ENCODE measurements around the gene SUCLG2. TPM values are rescaled to one million over a fixed set of nuclear protein-coding genes. Genes with fewer than 3 reads are reported as not detected.

SUCLG2 gene
- total RNA-seq (2014; rRNA removed; shearing (Covaris generic)) = 74.4 and 104 TPM in 2 replicates

GRCh38 chr3:67654099-67654843 lies at the start of gene SUCLG2:
SUCLG2 (minus strand) TSS chr3:67654612; CDS start chr3:67654586, 26 bp downstream.
- in situ Hi-C loops (cut with HindIII; ENCODE audit: low sequenced_read_pairs) = no loop called here
- peak; percentile 50 for DNase-seq (ENCODE audit: low spot score)

- DNase-seq (ENCODE audit: low spot score) = no peak
- in situ Hi-C loops (cut with HindIII; ENCODE audit: low sequenced_read_pairs) = no loop called here
Measured at GRCh38 chr3:67700596-67700995, 46.2 kb upstream of the SUCLG2 start.

- no peak for DNase-seq (ENCODE audit: low spot score)
Measured at GRCh38 chr3:67699882-67700281, 45.5 kb upstream of the SUCLG2 start.

GRCh38 chr3:67692621-67693020 lies 38.2 kb upstream of the SUCLG2 start:
- in situ Hi-C loops (cut with HindIII; ENCODE audit: low sequenced_read_pairs) = no loop called here
- no peak for DNase-seq (ENCODE audit: low spot score)

More at GRCh38 chr3:67699882-67700281, 45.5 kb upstream of the SUCLG2 start:
- in situ Hi-C loops (cut with HindIII; ENCODE audit: low sequenced_read_pairs) = no loop called here

- no peak for DNase-seq (ENCODE audit: low spot score)
- in situ Hi-C loops (cut with HindIII; ENCODE audit: low sequenced_read_pairs) = no loop called here
Measured at GRCh38 chr3:67691926-67692325, 37.5 kb upstream of the SUCLG2 start.

- in situ Hi-C loops (cut with HindIII; ENCODE audit: low sequenced_read_pairs) = no loop called here
- DNase-seq (ENCODE audit: low spot score) = no peak
Measured at GRCh38 chr3:67691207-67691606, 36.8 kb upstream of the SUCLG2 start.

GRCh38 chr3:67689806-67690205 lies 35.4 kb upstream of the SUCLG2 start:
- in situ Hi-C loops (cut with HindIII; ENCODE audit: low sequenced_read_pairs) = no loop called here

GRCh38 chr3:67688231-67688630 lies 33.8 kb upstream of the SUCLG2 start:
- no peak for DNase-seq (ENCODE audit: low spot score)

More at GRCh38 chr3:67689806-67690205, 35.4 kb upstream of the SUCLG2 start:
- DNase-seq (ENCODE audit: low spot score) = no peak

GRCh38 chr3:67686069-67686468 lies 31.7 kb upstream of the SUCLG2 start:
- in situ Hi-C loops (cut with HindIII; ENCODE audit: low sequenced_read_pairs) = no loop called here
- DNase-seq (ENCODE audit: low spot score) = no peak

More at GRCh38 chr3:67688231-67688630, 33.8 kb upstream of the SUCLG2 start:
- in situ Hi-C loops (cut with HindIII; ENCODE audit: low sequenced_read_pairs) = no loop called here

GRCh38 chr3:67685499-67685898 lies 31.1 kb upstream of the SUCLG2 start:
- DNase-seq (ENCODE audit: low spot score) = no peak
- in situ Hi-C loops (cut with HindIII; ENCODE audit: low sequenced_read_pairs) = no loop called here

GRCh38 chr3:67684211-67684610 lies 29.8 kb upstream of the SUCLG2 start:
- DNase-seq (ENCODE audit: low spot score) = no peak
- in situ Hi-C loops (cut with HindIII; ENCODE audit: low sequenced_read_pairs) = no loop called here

- no peak for DNase-seq (ENCODE audit: low spot score)
- in situ Hi-C loops (cut with HindIII; ENCODE audit: low sequenced_read_pairs) = no loop called here
Measured at GRCh38 chr3:67683522-67683921, 29.1 kb upstream of the SUCLG2 start.

- no peak for DNase-seq (ENCODE audit: low spot score)
- in situ Hi-C loops (cut with HindIII; ENCODE audit: low sequenced_read_pairs) = no loop called here
Measured at GRCh38 chr3:67678665-67679064, 24.3 kb upstream of the SUCLG2 start.

GRCh38 chr3:67674055-67674454 lies 19.6 kb upstream of the SUCLG2 start:
- in situ Hi-C loops (cut with HindIII; ENCODE audit: low sequenced_read_pairs) = no loop called here
- no peak for DNase-seq (ENCODE audit: low spot score)

GRCh38 chr3:67662733-67663132 lies 8.3 kb upstream of the SUCLG2 start:
- no peak for DNase-seq (ENCODE audit: low spot score)
- in situ Hi-C loops (cut with HindIII; ENCODE audit: low sequenced_read_pairs) = no loop called here

GRCh38 chr3:67661089-67661488 lies 6.7 kb upstream of the SUCLG2 start:
- in situ Hi-C loops (cut with HindIII; ENCODE audit: low sequenced_read_pairs) = no loop called here
- DNase-seq (ENCODE audit: low spot score) = no peak

- no peak for DNase-seq (ENCODE audit: low spot score)
- in situ Hi-C loops (cut with HindIII; ENCODE audit: low sequenced_read_pairs) = no loop called here
Measured at GRCh38 chr3:67657192-67657591, 2.8 kb upstream of the SUCLG2 start.

- in situ Hi-C loops (cut with HindIII; ENCODE audit: low sequenced_read_pairs) = no loop called here
- no peak for DNase-seq (ENCODE audit: low spot score)
Measured at GRCh38 chr3:67656614-67657013, 2.2 kb upstream of the SUCLG2 start.

GRCh38 chr3:67655364-67656121 lies 1.1 kb upstream of the SUCLG2 start:
- DNase-seq (ENCODE audit: low spot score) = no peak
- in situ Hi-C loops (cut with HindIII; ENCODE audit: low sequenced_read_pairs) = no loop called here

GRCh38 chr3:67654844-67655177 lies 399 bp upstream of the SUCLG2 start:
- no peak for DNase-seq (ENCODE audit: low spot score)
- in situ Hi-C loops (cut with HindIII; ENCODE audit: low sequenced_read_pairs) = no loop called here

Data from G401 (cell line).